CD4-positive, alpha-beta T cell (primary cell): ENCODE measurements around the gene TAF6. TPM values are rescaled to one million over a fixed set of nuclear protein-coding genes. Genes with fewer than 3 reads are reported as not detected.

Experiments used
- ATAC-seq: fragments of 200-7000 bp; cut with Tn5 transposase; one replicate; pipeline ENCODE4 v1.10.0; 2022; ENCODE audit warnings: mild to moderate bottlenecking; ENCODE audit not compliant: poor library complexity
- CTCF ChIA-PET: fragments of 350-600 bp; sonication (Branson Sonifier 250); formaldehyde crosslinking; loops from one replicate; lab custom pipeline; 2021; ENCODE audit warnings: antibody characterized with exemption, inconsistent platforms; lab: Charles Lee
- POLR2A ChIA-PET: fragments of 350-600 bp; sonication (Branson Sonifier 250); formaldehyde crosslinking; loops from one replicate; lab custom pipeline; 2021; ENCODE audit warnings: antibody characterized with exemption, inconsistent platforms; lab: Charles Lee
- DNase-seq, 14 experiments: peaks; one replicate each; pipeline ENCODE4 v3.0.0-alpha.2; 2013 to 2020; ENCODE audit warnings: mixed read lengths in 2 of 14
- H3K27ac ChIP-seq, 2 donors: one replicate each; pipeline versions ENCODE4 v1.5.1 to v1.7.0; 2013; ENCODE audit warnings: low read length in 2 of 2, low read depth in 1 of 2, mild to moderate bottlenecking in 1 of 2
- H3K27me3 ChIP-seq, 2 experiments: 1 replicate in 1 of 2; 2 replicates in 1 of 2; pipeline versions ENCODE4 v1.6.1 to v1.7.0; 2013; ENCODE audit warnings: low read length in 2 of 2, control low read depth in 1 of 2, mild to moderate bottlenecking in 1 of 2, moderate library complexity in 1 of 2; ENCODE audit not compliant: insufficient read depth in 2 of 2, control insufficient read depth in 1 of 2
- H3K36me3 ChIP-seq: one replicate; pipeline ENCODE4 v1.6.1; 2013; ENCODE audit warnings: low read length, control low read depth; ENCODE audit not compliant: insufficient read depth
- H3K4me1 ChIP-seq: one replicate; pipeline ENCODE4 v1.6.1; 2013; ENCODE audit warnings: low read length, control low read depth; ENCODE audit not compliant: insufficient read depth
- H3K4me3 ChIP-seq: one replicate; pipeline ENCODE4 v1.5.1; 2013; ENCODE audit warnings: mild to moderate bottlenecking, low read length, moderate library complexity
- H3K9me3 ChIP-seq, 2 experiments: 1 replicate in 1 of 2; 2 replicates in 1 of 2; pipeline versions ENCODE4 v1.6.1 to v1.7.0; 2013; ENCODE audit warnings: low read length in 2 of 2, mild to moderate bottlenecking in 2 of 2, control low read depth in 1 of 2, moderate library complexity in 1 of 2; ENCODE audit not compliant: control insufficient read depth in 1 of 2, insufficient read depth in 1 of 2
- H3K27ac Mint-ChIP-seq: one replicate; pipeline ENCODE4 v1.8.0; 2020; ENCODE audit warnings: mixed read lengths
- H3K27me3 Mint-ChIP-seq: one replicate; pipeline ENCODE4 v1.8.0; 2021; ENCODE audit warnings: mixed read lengths
- H3K36me3 Mint-ChIP-seq: one replicate; pipeline ENCODE4 v1.8.0; 2021; ENCODE audit warnings: low read depth, mixed read lengths
- H3K4me1 Mint-ChIP-seq: one replicate; pipeline ENCODE4 v1.8.0; 2021; ENCODE audit warnings: low read depth, mixed read lengths
- H3K4me3 Mint-ChIP-seq: one replicate; pipeline ENCODE4 v1.8.0; 2020; ENCODE audit warnings: mild to moderate bottlenecking, mixed read lengths
- H3K9me3 Mint-ChIP-seq: one replicate; pipeline ENCODE4 v1.8.0; 2020; ENCODE audit warnings: mixed read lengths
- CTCF ChIP-seq: fragments of 200-600 bp; IDR thresholded peaks from one replicate; pipeline ENCODE4 v1.8.0; 2022; ENCODE audit warnings: antibody characterized with exemption, mild to moderate bottlenecking
- intact Hi-C, 2 experiments: fragments of 100-400 bp; cut with DNase I in 1 of 2; cut with micrococcal nuclease in 1 of 2; formaldehyde crosslinking; loops; one replicate each; pipeline versions ENCODE4 v1.15.1 to v1.9.0; 2023 to 2025; cut with DNase I, micrococcal nuclease
- total RNA-seq, 174 experiments: library from RNA in 2 of 174; stranded (reverse) in 2 of 174; gene quantifications; one replicate each; pipeline ENCODE4 v1.2.3 and lab custom pipeline; 2021 to 2026

Gene TAF6
- total RNA-seq, 2 experiments from 2014 or later = 34.8 to 37.4 TPM

GRCh38 chr7:100157334-100158228, 38.4 kb upstream of the TAF6 start:
- Histone ChIP-seq H3K4me3 (peak overlapping the region; percentile 71), H3K27me3 (no peaks in the 10 kb centered on the region), H3K36me3 (peaks cover 43% of the 10 kb centered on the region), H3K9me3 (no peaks in the 10 kb centered on the region), H3K27ac (peak overlapping the region; percentile 40 to 87), H3K4me1 (peaks cover 57% of the 10 kb centered on the region)
- CTCF ChIA-PET = interaction anchor here (1.0 to 1.1 kb wide), 2 partner anchors 9 to 26 kb away, joined by 3 read pairs; partner anchors contain the start of gene LAMTOR4
- Mint-ChIP-seq H3K9me3 (no peaks in the 10 kb centered on the region), H3K27me3 (no peaks in the 10 kb centered on the region), H3K4me3 (peak overlapping the region; percentile 81), H3K36me3 (peaks cover 43% of the 10 kb centered on the region), H3K27ac (peak overlapping the region; percentile 76), H3K4me1 (peaks cover 55% of the 10 kb centered on the region)
- ATAC-seq = no peak
- intact Hi-C loops = loop anchor here (1.0 to 5.0 kb wide), 3 partner anchors 9 to 115 kb away; partner anchors contain the start of genes GPC2 (in 1 of the 2), LAMTOR4 (in 1 of the 2) and STAG3 (in 1 of the 2)
- POLR2A ChIA-PET = interaction anchor here (0.6 to 3.1 kb wide), 12 partner anchors 8 to 692 kb away, joined by 3 to 27 read pairs (median 4); partner anchors contain the start of genes AGFG2, ATP5MF, GAL3ST4 and GPC2
- TF ChIP-seq CTCF = no peak
- DNase-seq = peak in 1 of 14 experiments; percentile 39

- ChIA-PET POLR2A (interaction anchor here (0.6 to 3.2 kb wide), 8 partner anchors 9 to 691 kb away, joined by 3 to 27 read pairs (median 5); partner anchors contain the start of genes AGFG2, ATP5MF, GAL3ST4 and GPC2), CTCF (interaction anchor here (1.1 kb wide), 1 partner anchor 27 kb away, joined by 3 read pairs; no protein-coding TSS in a partner anchor)
- no peak for TF ChIP-seq CTCF
- H3K9me3 Mint-ChIP-seq = no peaks in the 10 kb centered on the region
- peaks cover 57% of the 10 kb centered on the region for H3K4me1 Mint-ChIP-seq
- intact Hi-C loops = loop anchor here in 1 of 2 experiments (5.0 kb wide), 1 partner anchor 115 kb away; no protein-coding TSS in a partner anchor
- H3K4me1 ChIP-seq = peaks cover 61% of the 10 kb centered on the region
- H3K27me3 ChIP-seq = no peaks in the 10 kb centered on the region
- peaks cover 43% of the 10 kb centered on the region for H3K36me3 ChIP-seq
- ATAC-seq = no peak
- no peaks in the 10 kb centered on the region for H3K27me3 Mint-ChIP-seq
- peak overlapping the region; percentile 71 for H3K4me3 ChIP-seq
- H3K4me3 Mint-ChIP-seq = peak overlapping the region; percentile 81
- peak overlapping the region; percentile 76 for H3K27ac Mint-ChIP-seq
- DNase-seq = no peak
- peaks cover 48% of the 10 kb centered on the region for H3K36me3 Mint-ChIP-seq
- no peaks in the 10 kb centered on the region for H3K9me3 ChIP-seq
- peak overlapping the region; percentile 15 to 87 for H3K27ac ChIP-seq
Observed at GRCh38 chr7:100157069-100157333, 37.8 kb upstream of the TAF6 start.

- ATAC-seq (peak; percentile 13), DNase-seq (peak in 3 of 14 experiments; percentile 30 to 79 (median 63))
- Mint-ChIP-seq H3K27me3 (no peaks in the 10 kb centered on the region), H3K4me1 (peaks cover 57% of the 10 kb centered on the region), H3K4me3 (peak overlapping the region; percentile 81), H3K9me3 (no peaks in the 10 kb centered on the region), H3K27ac (peak overlapping the region; percentile 76), H3K36me3 (peaks cover 53% of the 10 kb centered on the region)
- H3K36me3 ChIP-seq = peaks cover 47% of the 10 kb centered on the region
- no peaks in the 10 kb centered on the region for H3K9me3 ChIP-seq
- ChIA-PET CTCF (no interaction called here), POLR2A (interaction anchor here (0.8 to 3.2 kb wide), 7 partner anchors 8 to 50 kb away, joined by 3 to 27 read pairs (median 6); partner anchors contain the start of genes GAL3ST4, GPC2, LAMTOR4 and STAG3)
- H3K4me1 ChIP-seq = peaks cover 62% of the 10 kb centered on the region
- TF ChIP-seq CTCF = no peak
- peak overlapping the region; percentile 29 to 87 for H3K27ac ChIP-seq
- H3K4me3 ChIP-seq = peak overlapping the region; percentile 71
- H3K27me3 ChIP-seq = no peaks in the 10 kb centered on the region
- intact Hi-C loops = loop anchor here in 1 of 2 experiments (5.0 kb wide), 1 partner anchor 116 kb away; no protein-coding TSS in a partner anchor
Observed at GRCh38 chr7:100156331-100157068, 37.3 kb upstream of the TAF6 start.
